GM21576 (cell line): Measurements from ENCODE around the gene MSRB1.
"Not testable (repeated sequence)": the region's sequence is repeated elsewhere in the genome, so short reads cannot be mapped to it uniquely, and the experiment has no call there.

ENCODE experiments used
- ATAC-seq: cut with Tn5 transposase; IDR thresholded peaks from one replicate; pipeline ENCODE4 v1.9.1; 2021; ENCODE audit warnings: mild to moderate bottlenecking, moderate library complexity; ENCODE audit not compliant: unreplicated experiment

MSRB1 gene

DNA sequence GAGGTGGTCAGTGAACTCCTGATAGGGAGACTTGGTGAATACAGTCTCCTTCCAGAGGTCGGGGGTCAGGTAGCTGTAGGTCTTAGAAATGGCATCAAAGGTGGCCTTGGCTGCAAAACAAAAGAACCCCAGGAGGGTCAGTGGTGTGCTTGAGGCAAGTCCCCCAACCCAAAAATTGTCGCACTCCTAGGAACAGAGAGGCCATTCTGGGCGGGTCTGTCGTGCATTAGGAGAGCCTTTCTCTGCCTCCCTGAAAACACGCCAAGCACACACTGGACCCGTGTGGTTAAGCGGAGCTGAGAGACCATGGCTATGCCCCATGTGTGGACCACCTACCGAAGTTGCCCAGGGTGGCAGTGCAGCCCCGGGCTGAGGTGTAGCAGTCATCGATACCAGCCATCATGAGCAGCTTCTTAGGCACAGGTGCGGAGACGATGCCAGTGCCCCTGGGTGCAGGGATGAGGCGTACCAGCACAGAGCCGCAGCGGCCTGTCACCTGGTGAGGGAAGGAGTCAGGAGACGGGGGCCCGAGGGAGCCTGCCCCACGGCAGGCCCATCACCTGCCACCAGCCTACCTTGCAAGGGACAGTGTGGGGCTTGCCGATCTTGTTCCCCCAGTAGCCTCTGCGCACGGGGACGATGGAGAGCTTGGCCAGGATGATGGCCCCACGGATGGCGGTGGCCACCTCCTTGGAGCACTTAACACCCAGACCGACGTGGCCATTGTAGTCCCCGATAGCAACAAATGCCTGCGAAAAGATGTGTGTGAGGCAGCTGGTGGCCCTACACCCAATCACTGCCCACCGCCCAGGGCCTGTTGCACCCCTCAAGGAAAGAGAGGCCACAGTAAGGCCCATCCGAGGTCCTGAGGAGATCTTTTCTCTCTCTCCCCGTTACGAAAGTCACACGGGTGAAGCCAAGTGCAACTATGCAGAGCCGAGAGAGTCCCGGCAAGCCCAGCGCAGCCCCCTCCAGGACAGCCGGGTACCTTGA is 19.5 kb upstream of the MSRB1 start:
- not testable (repeated sequence) for ATAC-seq

GRCh38 chr16:1961651-1962067 is 18.7 kb upstream of the MSRB1 start:
- no peak for ATAC-seq

DNA sequence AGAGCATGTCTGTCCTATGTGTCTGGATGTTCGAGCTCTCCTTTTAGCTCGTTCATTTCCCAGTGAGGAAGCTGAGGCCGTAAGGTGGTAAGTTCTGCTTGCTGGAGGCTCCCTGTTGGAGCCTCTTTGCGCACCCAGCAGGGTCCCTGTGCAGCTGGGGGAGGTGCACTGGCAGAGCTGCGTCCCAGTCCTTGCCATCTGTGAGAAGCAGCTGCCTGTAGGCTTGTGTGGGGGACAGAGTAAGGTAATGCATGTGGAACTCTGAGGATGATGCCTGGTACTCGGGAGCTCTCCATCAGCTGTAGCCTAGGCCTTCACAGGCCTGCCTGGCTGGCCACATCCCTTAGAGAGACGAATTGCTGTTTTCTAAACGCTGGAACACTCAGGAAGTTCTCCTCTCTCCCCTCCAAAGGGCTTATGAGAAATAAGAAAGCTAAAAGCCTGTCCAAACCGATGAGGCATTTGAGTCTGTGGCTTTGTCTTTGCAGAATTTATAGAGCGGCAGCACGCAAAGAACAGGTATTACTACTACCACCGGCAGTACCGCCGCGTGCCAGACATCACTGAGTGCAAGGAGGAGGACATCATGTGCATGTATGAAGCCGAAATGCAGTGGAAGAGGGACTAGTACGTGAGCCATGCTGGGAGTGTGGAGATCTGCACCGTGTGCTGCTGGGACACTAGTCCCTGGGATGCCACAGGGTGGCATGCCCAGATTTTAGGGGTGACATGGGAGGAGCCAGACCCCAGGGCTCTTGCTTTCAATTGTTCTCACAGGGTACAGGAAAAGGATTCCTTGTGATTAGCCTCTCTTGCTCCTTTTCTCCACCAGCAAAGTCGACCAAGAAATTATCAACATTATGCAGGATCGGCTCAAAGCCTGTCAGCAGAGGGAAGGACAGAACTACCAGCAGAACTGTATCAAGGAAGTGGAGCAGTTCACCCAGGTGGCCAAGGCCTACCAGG is 17.9 kb upstream of the MSRB1 start:
- no peak for ATAC-seq

DNA sequence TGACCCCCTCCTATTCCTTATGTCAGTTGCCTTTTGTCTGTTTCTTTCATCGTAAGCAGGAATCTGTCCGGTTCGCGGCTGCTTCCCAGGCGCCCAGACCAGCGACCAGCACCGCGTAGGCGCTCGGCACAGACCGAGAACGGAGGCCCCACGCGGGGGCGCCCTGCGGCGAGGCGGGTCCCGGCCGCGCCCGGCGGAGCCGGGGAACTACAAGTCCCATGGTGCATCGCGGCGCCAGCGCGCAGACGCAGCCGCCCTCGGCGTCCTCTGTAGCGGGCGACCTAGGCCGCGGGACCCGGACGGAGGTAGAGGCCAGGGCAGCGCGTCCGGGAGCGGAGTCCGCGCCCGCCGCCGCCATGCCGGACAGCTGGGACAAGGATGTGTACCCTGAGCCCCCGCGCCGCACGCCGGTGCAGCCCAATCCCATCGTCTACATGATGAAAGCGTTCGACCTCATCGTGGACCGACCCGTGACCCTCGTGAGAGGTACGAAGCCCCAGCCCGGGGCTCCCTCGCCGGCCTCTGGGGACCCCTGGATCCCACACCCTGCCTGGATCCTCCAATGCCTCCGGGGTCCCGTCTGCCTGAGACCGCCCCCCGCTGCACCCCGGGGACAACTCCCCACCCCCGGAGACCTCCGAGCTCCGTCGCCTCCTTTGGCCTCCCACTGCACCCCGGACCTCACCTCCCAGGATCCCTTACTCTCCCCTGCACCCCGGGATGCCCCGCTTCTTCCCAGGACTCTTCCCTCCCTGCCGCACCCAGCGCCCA is 16.5 kb upstream of the MSRB1 start, which contains the start of gene NDUFB10:
TSS of gene NDUFB10 (plus strand) at position 270 of the 771 bp plus-strand sequence. CDS start at position 357, 87 bp downstream.
- ATAC-seq, result peak; percentile 66

- ATAC-seq, result no peak
Observed at GRCh38 chr16:1958715-1959268, 15.8 kb upstream of the MSRB1 start.

DNA sequence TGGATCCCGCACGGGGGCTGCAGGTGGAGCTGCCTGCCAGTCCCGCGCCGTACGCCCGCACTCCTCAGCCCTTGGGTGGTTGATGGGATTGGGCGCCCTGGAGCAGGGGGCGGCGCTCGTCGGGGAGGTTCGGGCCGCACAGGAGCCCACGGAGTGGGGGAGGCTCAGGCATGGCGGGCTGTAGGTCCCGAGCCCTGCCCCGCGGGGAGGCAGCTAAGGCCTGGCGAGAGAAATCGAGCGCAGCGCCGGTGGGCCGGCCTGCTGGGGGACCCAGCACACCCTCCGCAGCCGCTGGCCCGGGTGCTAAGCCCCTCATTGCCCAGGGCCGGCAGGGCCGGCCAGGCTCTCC is 15.1 kb upstream of the MSRB1 start:
- ATAC-seq, result not testable (repeated sequence)

DNA sequence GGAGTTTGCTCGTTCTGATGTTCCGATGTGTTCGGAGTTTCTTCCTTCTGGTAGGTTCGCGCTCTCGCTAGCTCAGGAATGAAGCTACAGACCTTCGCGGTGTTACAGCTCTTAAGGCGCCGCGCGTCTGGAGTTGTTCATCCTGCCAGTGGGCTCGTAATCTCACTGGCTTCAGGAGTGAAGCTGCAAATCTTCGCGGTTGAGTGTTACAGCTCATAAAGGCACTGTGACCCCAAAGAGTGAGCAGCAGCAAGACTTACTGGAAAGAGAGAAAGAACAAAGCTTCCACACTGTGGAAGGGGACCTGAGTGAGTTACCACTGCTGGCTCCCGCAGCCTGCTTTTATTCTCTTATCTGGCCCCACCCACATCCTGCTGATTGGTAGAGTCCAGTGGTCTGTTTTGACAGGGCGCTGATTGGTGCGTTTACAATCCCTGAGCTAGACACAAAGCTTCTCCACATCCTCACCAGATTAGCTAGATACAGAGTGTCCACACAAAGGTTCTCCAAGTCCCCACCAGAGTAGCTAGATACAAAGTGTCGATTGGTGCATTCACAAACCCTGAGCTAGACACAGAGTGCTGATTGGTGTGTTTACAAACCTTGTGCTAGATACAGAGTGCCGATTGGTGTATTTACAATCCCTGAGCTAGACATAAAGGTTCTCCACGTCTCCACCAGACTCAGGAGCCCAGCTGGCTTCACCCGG is 14.6 kb upstream of the MSRB1 start:
- not testable (repeated sequence) for ATAC-seq

GRCh38 chr16:1953734-1954133 is 10.7 kb upstream of the MSRB1 start:
- ATAC-seq, result no peak

DNA sequence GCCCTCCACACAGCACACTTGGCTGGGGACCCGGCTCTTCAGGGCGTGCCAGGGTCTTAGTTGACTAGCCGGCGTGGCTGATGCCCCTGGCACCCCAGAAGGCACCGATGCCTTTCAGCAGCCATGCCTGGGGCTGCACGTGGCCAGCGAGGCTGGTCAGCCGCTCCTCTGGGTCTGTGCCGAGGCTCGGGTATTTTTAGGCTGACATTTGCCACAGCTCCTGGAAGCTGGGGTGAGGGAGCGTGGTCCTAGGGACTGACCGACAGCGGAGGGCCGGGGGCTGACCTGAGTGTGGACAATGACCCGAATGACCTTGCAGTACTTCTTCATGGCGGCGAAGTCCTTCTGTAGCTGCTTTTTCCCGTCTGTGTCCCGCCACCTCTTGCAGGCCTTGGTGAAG is 7.6 kb upstream of the MSRB1 start:
- ATAC-seq, result no peak

GRCh38 chr16:1950047-1950446 is 7.0 kb upstream of the MSRB1 start:
- ATAC-seq, result no peak

GRCh38 chr16:1949507-1949906 is 6.5 kb upstream of the MSRB1 start:
- ATAC-seq, result no peak

- ATAC-seq, result no peak
Observed at GRCh38 chr16:1947369-1947670, 4.3 kb upstream of the MSRB1 start.

GRCh38 chr16:1946495-1947368 is 3.7 kb upstream of the MSRB1 start:
- ATAC-seq, result no peak

DNA sequence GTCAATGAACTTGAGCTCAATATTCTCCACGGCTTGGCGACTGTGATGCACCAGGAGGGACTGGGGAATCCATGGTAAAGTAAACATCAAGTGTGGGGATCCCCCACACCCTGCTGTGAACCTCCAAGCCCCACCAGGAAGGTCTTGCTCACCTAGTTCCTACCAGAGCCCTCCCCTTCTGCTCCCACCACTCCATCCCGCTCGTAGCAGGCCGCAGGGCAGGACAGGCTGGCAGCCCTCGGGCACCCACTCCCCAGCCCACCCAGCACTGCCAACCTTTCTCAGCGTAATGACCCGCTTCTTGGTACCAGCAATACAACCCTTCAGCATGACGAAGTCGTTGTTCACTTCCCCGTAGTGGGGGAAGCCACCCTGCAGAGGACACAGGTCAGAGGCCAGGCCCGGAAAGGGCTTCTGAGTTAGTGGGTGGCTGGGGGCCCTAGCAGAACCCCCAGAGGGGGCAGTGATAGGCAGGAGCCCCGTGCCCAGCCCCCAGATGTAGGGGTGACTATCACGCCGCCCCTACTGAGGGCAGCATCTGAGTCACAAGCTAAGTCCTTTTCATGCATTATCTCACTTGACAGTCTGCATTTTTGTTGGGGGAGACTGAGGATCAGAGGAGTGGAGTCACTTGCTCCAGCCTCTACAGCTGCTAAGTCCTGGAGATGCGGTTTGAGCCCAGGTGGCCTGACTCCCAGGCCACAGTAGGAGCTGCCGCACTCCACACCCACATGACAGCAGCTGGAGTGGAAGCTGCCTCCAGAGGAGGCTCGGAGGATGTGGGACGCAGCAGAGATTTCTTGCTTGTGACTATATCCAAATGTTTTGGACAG is 2.8 kb upstream of the MSRB1 start:
- no peak for ATAC-seq

GRCh38 chr16:1944612-1945199 is 1.7 kb upstream of the MSRB1 start:
- ATAC-seq, result no peak

DNA sequence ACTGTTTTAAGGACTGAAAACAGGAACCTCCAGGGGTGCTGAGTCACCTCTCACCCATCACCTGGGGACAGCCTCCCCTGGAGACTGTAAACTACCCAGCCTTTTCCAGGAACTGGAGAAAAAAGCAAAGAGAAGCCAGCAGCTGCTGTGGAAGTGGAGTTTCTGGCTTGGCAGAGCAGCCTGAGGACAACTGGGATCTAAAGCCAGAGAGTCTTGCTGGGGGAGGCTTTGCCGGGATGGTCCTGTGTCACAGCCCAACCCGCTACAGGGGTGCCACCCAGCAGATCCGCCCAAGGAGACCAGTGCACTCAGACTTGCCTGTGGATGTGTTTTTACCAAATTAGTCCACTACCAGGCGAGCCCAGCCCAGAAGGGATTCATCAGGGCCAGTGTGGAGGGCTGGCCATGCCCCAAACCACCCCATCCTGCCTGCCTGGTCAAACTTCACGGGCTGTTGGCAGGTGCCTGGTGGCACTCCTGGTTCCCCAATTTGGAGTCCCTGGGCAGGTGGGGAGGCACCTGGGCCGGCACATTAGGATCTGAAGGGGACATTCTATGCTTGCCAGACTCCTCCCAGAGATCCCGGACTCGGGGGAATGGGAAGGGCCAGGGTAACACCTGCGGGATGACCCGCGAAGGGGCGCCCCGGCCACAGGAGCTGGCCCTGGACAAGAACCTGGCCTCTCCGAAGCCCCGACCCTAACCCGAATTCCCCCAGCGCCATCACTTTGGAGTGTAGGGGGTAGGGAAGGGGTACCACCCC is 771 bp downstream of the MSRB1 start:
- ATAC-seq, result no peak
